Esophagus muscularis mucosa (tissue), 4 donors: ENCODE measurements around the gene TM4SF1. TPM values are rescaled to one million over a fixed set of nuclear protein-coding genes. Genes with fewer than 3 reads are reported as not detected.

Source experiments
- DNase-seq: peaks from one replicate; pipeline ENCODE4 v3.0.0-alpha.2; 2017; ENCODE audit errors: extremely low spot score
- H3K27ac ChIP-seq, 4 donors: fragments of 200-600 bp; sonication (generic); replicated peaks in 1 of 4; 1 replicate in 3 of 4; 2 replicates in 1 of 4; pipeline ENCODE4 v1.5.1; 2016 to 2019; ENCODE audit warnings: mild to moderate bottlenecking in 1 of 4
- H3K27me3 ChIP-seq, 4 donors: fragments of 200-600 bp; sonication (generic); one replicate each; pipeline versions ENCODE4 v1.5.1 to v1.6.0; 2016 to 2019
- H3K36me3 ChIP-seq, 4 donors: fragments of 200-600 bp; sonication (generic); one replicate each; pipeline ENCODE4 v1.5.1; 2016 to 2019
- H3K4me1 ChIP-seq, 4 donors: fragments of 200-600 bp; sonication (generic); one replicate each; pipeline ENCODE4 v1.5.1; 2016 to 2019
- H3K4me3 ChIP-seq, 4 donors: fragments of 200-600 bp; sonication (generic); 1 replicate in 2 of 4; 2 replicates in 2 of 4; pipeline ENCODE4 v1.5.1; 2016 to 2019; ENCODE audit warnings: mild to moderate bottlenecking in 4 of 4, moderate library complexity in 1 of 4
- H3K9me3 ChIP-seq, 4 donors: fragments of 200-600 bp; sonication (generic); 1 replicate in 3 of 4; 2 replicates in 1 of 4; pipeline ENCODE4 v1.5.1; 2016 to 2019
- CTCF ChIP-seq, 3 experiments: fragments of 200-600 bp in 2 of 3; fragments of 450-650 bp in 1 of 3; sonication (generic) in 2 of 3; IDR thresholded peaks; one replicate each; pipeline ENCODE4 v1.5.1; 2017 to 2019; ENCODE audit warnings: antibody characterized with exemption in 3 of 3, mild to moderate bottlenecking in 2 of 3, moderate library complexity in 1 of 3
- EP300 ChIP-seq: sonication (generic); formaldehyde crosslinking; IDR thresholded peaks from one replicate; pipeline ENCODE4 v1.6.1; 2017; ENCODE audit warnings: antibody characterized with exemption
- POLR2A ChIP-seq: fragments of 450-650 bp; IDR thresholded peaks from one replicate; pipeline ENCODE4 v1.6.1; 2017; ENCODE audit warnings: antibody characterized with exemption, moderate library complexity, mild to moderate bottlenecking, low read depth
- POLR2AphosphoS5 ChIP-seq, 2 donors: sonication (generic); formaldehyde crosslinking; IDR thresholded peaks; one replicate each; pipeline ENCODE4 v1.6.1; 2017; ENCODE audit warnings: antibody characterized with exemption in 2 of 2
- WGBS: methylation state at CpG from one replicate; pipeline ENCODE4 v1.1.5; 2018; 5-methylcytosine and 5-hydroxymethylcytosine counted together
- intact Hi-C: fragments of 100-400 bp; cut with DNase I; formaldehyde crosslinking; loops from one replicate; pipeline ENCODE4 v1.15.1; 2023
- total RNA-seq, 4 donors: library from RNA; depleted of rRNA; stranded (reverse); fragments of >200 nt; gene quantifications; one replicate each; pipeline versions ENCODE4 v1.1.0 to v1.2.1, GENCODE V29; 2016

TM4SF1 gene
- total RNA-seq, 4 donors from 2014 or later, result 28.7 to 151 (median 77.7) TPM

DNA sequence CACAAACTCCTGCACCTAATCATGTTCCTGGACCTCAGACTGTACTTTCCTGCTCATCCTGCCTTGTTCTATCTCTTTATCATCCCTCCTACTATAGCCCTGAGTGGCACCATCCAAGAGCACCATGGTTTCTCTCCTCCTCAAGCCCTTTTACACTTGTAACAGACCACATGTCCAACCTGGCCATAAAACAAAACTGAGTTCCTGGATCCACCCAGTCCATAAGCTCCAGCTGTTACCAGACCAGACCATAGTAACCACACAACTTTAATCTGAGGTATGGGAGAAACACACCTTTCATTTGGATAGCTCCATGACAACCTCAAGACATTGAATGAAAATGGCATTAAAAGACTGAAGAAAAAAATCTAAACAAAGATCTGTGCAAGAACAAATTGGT lies 53.1 kb downstream of the TM4SF1 start:
- intact Hi-C loops, result no loop called here
- TF ChIP-seq POLR2AphosphoS5 (IDR thresholded peaks at IDR 0.05) (no peak), POLR2A (no peak), EP300 (no peak)
- peaks cover 0 to 3% (median 0%) of the 10 kb centered on the region in 4 donors for H3K36me3 ChIP-seq
- no peaks in the 10 kb centered on the region for H3K9me3 ChIP-seq
- no peak for DNase-seq
- no peak overlapping the region for H3K27ac ChIP-seq
- no peaks in the 10 kb centered on the region for H3K27me3 ChIP-seq
- no peak overlapping the region for H3K4me3 ChIP-seq
- H3K4me1 ChIP-seq, result no peaks in the 10 kb centered on the region

GRCh38 chr3:149321640-149322039 lies 55.8 kb downstream of the TM4SF1 start:
- no peak overlapping the region for H3K27ac ChIP-seq
- no peaks in the 10 kb centered on the region for H3K9me3 ChIP-seq
- no peaks in the 10 kb centered on the region for H3K27me3 ChIP-seq
- TF ChIP-seq CTCF (IDR thresholded peaks at IDR 0.05) (no peak), POLR2AphosphoS5 (IDR thresholded peaks at IDR 0.05) (no peak), POLR2A (no peak), EP300 (no peak)
- H3K36me3 ChIP-seq, result peaks cover 0 to 3% (median 0%) of the 10 kb centered on the region in 4 donors
- no peak overlapping the region for H3K4me3 ChIP-seq
- WGBS, result 85% methylated on average over 2 of the region's 2 CpGs
- DNase-seq, result no peak
- intact Hi-C loops, result no loop called here
- no peaks in the 10 kb centered on the region for H3K4me1 ChIP-seq

DNA sequence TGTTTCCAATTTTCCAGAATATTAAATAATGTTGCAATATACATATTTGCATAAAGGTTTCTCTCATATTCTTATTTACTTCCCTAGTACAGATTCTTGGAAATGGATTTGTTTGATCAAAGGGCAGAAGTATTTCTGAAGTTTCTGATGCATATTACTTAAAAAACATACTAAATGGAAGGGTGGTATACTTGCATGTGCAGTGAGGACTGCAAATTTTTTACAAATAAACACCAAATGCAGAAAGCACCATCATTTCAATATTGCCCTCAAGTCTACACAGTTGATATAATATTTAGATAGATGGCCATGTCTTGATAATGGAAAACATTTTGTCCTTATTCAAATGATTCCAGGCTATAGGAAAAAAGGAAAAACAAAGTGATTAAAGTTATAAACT lies 56.3 kb downstream of the TM4SF1 start:
- TF ChIP-seq CTCF (IDR thresholded peaks at IDR 0.05) (no peak), EP300 (no peak), POLR2A (no peak)

DNA sequence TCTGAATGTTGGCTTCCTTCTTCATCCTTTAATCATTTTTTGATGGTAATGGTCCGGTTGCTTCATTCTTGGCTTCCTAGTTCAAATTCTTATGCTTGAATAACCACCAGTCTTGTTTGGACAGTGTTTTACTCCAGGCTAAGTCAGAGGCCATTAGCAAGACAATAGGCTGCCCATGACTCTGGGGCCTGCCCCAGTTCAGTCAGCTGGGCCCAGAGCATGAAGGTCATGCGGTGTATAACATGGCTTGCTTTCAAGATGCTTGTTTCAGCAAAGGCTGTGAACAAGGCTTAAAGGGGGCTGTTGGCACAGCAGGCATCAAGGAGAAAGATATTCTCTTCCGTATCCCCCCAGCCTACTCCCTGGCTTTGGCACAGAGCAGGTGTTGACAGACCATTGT lies 57.7 kb downstream of the TM4SF1 start:
- peaks cover 0 to 6% (median 0%) of the 10 kb centered on the region in 4 donors for H3K4me1 ChIP-seq
- intact Hi-C loops, result no loop called here

More for the DNA sequence above, 56.3 kb downstream of the TM4SF1 start:
- intact Hi-C loops, result no loop called here
- no peak overlapping the region for H3K27ac ChIP-seq
- DNase-seq, result no peak
- no peaks in the 10 kb centered on the region for H3K4me1 ChIP-seq
- no peaks in the 10 kb centered on the region for H3K9me3 ChIP-seq
- H3K27me3 ChIP-seq, result no peaks in the 10 kb centered on the region
- H3K36me3 ChIP-seq, result peaks cover 0 to 3% (median 0%) of the 10 kb centered on the region in 4 donors
- no peak overlapping the region for H3K4me3 ChIP-seq

More for the DNA sequence above, 57.7 kb downstream of the TM4SF1 start:
- Histone ChIP-seq H3K27me3 (no peaks in the 10 kb centered on the region), H3K27ac (no peak overlapping the region), H3K36me3 (peaks cover 0 to 3% (median 0%) of the 10 kb centered on the region in 4 donors), H3K4me3 (no peak overlapping the region), H3K9me3 (no peaks in the 10 kb centered on the region)
- TF ChIP-seq CTCF (IDR thresholded peaks at IDR 0.05) (no peak), POLR2A (no peak), EP300 (no peak), POLR2AphosphoS5 (IDR thresholded peaks at IDR 0.05) (no peak)
- no peak for DNase-seq
- 77% methylated on average over 1 of the region's 3 CpGs for WGBS

Other genes starting within 250 kb of the TM4SF1 start
- 10 to 100 TPM; 10.6 to 15.9 (median 12.4) TPM for gene HPS3, start 248.0 kb downstream of the TM4SF1 start, total RNA-seq
- gene CP, start 155.8 kb downstream of the TM4SF1 start, total RNA-seq, result 1 to 10 TPM; 5.6 to 8.1 (median 6.0) TPM
- 10 to 100 TPM in 1 of 4 donors, 1 to 10 TPM in 2, under 1 TPM in 1; 0.83 to 10.6 (median 6.5) TPM for gene TM4SF18, start 44.0 kb downstream of the TM4SF1 start, total RNA-seq
- 1 to 10 TPM in 2 of 4 donors, under 1 TPM in 1, not detected in 1; 0.11 to 5.5 (median 2.7) TPM for gene TM4SF4, start 97.0 kb upstream of the TM4SF1 start, total RNA-seq